A549 (cell line): ENCODE data around the gene AKAP6. TPM values are rescaled to one million over a fixed set of nuclear protein-coding genes. Genes with fewer than 3 reads are reported as not detected.

ENCODE experiments used
- ATAC-seq, 2 experiments: fragments of 200-7000 bp in 1 of 2; fragments of >200 bp in 1 of 2; cut with Nextera tagmentation in 1 of 2; cut with Tn5 transposase in 1 of 2; 3 replicates each; pipeline versions ENCODE4 v1.8.0 to v1.9.1; 2018 to 2020; ENCODE audit warnings: mild to moderate bottlenecking in 1 of 2, moderate library complexity in 1 of 2
- CTCF ChIA-PET: fragments of 300-600 bp; sonication (Branson Sonifier 250); formaldehyde crosslinking; extraction: SDS; loops from one replicate; lab custom pipeline; 2021; ENCODE audit warnings: antibody characterized with exemption, inconsistent platforms; lab: Yijun Ruan, JAX
- POLR2A ChIA-PET: fragments of 350-600 bp; formaldehyde crosslinking; extraction: SDS; loops from one replicate; lab custom pipeline; 2021; ENCODE audit warnings: antibody characterized with exemption, inconsistent platforms; lab: Yijun Ruan, JAX
- DNase-seq, 2 experiments: peaks; one replicate each; pipeline versions ENCODE4 v3.0.0 to v3.0.0-alpha.2; 2011 to 2016; ENCODE audit warnings: low read depth in 1 of 2, low spot score in 1 of 2
- FAIRE-seq: peaks from 2 replicates; lab custom pipeline; 2011; peaks lifted over from hg19 to GRCh38; lab: Jason Lieb, UNC
- H3K27ac ChIP-seq, 2 experiments: fragments of >200 bp; sonication (Bioruptor Twin); formaldehyde crosslinking; 3 replicates each; pipeline ENCODE4 v1.5.1; 2016 to 2017
- H3K4me1 ChIP-seq: fragments of >200 bp; sonication (Bioruptor Twin); formaldehyde crosslinking; 3 replicates; pipeline ENCODE4 v1.6.1; 2016
- H3K4me2 ChIP-seq: fragments of >200 bp; sonication (Bioruptor Twin); formaldehyde crosslinking; 3 replicates; pipeline ENCODE4 v1.6.1; 2016
- H3K4me3 ChIP-seq: fragments of >200 bp; sonication (Bioruptor Twin); formaldehyde crosslinking; 3 replicates; pipeline ENCODE4 v1.5.1; 2016
- H3K9me3 ChIP-seq: fragments of >200 bp; sonication (Bioruptor Twin); formaldehyde crosslinking; 3 replicates; pipeline ENCODE4 v1.6.1; 2016
- CBX8 ChIP-seq: fragments of 200-600 bp; sonication (generic); IDR thresholded peaks from 2 replicates; pipeline ENCODE4 v1.6.1; 2016
- CEBPB ChIP-seq, 2 experiments: fragments of >200 bp in 1 of 2; sonication (Bioruptor Twin) in 1 of 2; formaldehyde crosslinking in 1 of 2; IDR thresholded peaks; 2 replicates each; pipeline ENCODE4 v1.6.1; 2012 to 2016
- EHF ChIP-seq: fragments of 250-450 bp; sonication (Bioruptor Pico); IDR thresholded peaks from 2 replicates; pipeline ENCODE4 v1.5.0; 2020; ENCODE audit warnings: mild to moderate bottlenecking
- FOSB ChIP-seq: fragments of 250-450 bp; sonication (Bioruptor Pico); IDR thresholded peaks from 2 replicates; pipeline ENCODE4 v1.5.0; 2020; ENCODE audit warnings: mild to moderate bottlenecking, moderate library complexity
- HDAC2 ChIP-seq: fragments of 200-600 bp; sonication (generic); IDR thresholded peaks from 2 replicates; pipeline ENCODE4 v1.6.1; 2016
- HOXA7 ChIP-seq: fragments of 250-450 bp; sonication (Bioruptor Pico); IDR thresholded peaks from 2 replicates; pipeline ENCODE4 v1.5.0; 2020; ENCODE audit warnings: mild to moderate bottlenecking, moderate library complexity
- JUN ChIP-seq, 2 experiments: fragments of >200 bp; sonication (Bioruptor Twin); formaldehyde crosslinking; IDR thresholded peaks; 2 replicates in 1 of 2; 3 replicates in 1 of 2; pipeline ENCODE4 v1.6.1; 2016 to 2017
- KDM5A ChIP-seq: fragments of 200-600 bp; sonication (generic); IDR thresholded peaks from 2 replicates; pipeline ENCODE4 v1.6.1; 2016; ENCODE audit warnings: antibody characterized with exemption, mild to moderate bottlenecking
- MAZ ChIP-seq: fragments of 150-350 bp; IDR thresholded peaks from 2 replicates; pipeline ENCODE4 v1.6.1; 2014; ENCODE audit warnings: antibody characterized with exemption, low read depth, low read length, borderline replicate concordance
- NPAS2 ChIP-seq: fragments of 250-450 bp; sonication (Bioruptor Pico); IDR thresholded peaks from 2 replicates; pipeline ENCODE4 v1.8.0; 2022; ENCODE audit warnings: mild to moderate bottlenecking, moderate library complexity, borderline replicate concordance
- NR3C1 ChIP-seq: fragments of >200 bp; sonication (Bioruptor Twin); formaldehyde crosslinking; IDR thresholded peaks from 3 replicates; pipeline ENCODE4 v1.6.1; 2017
- POLR2A ChIP-seq: IDR thresholded peaks from 2 replicates; pipeline ENCODE4 v1.6.1; 2012; ENCODE audit warnings: mild to moderate bottlenecking, low read length
- RAD21 ChIP-seq, 2 experiments: fragments of >200 bp in 1 of 2; sonication (Bioruptor Twin) in 1 of 2; formaldehyde crosslinking in 1 of 2; IDR thresholded peaks in 1 of 2; conservative IDR thresholded peaks in 1 of 2; 2 replicates in 1 of 2; 3 replicates in 1 of 2; pipeline ENCODE4 v1.6.1; 2012 to 2018; ENCODE audit warnings: inconsistent platforms in 1 of 2
- TFCP2L1 ChIP-seq: fragments of 250-450 bp; sonication (Bioruptor Pico); IDR thresholded peaks from 2 replicates; pipeline ENCODE4 v1.5.0; 2021; ENCODE audit warnings: mild to moderate bottlenecking
- WGBS: methylation state at CpG from one replicate; pipeline ENCODE4 v1.1.6; 2017; ENCODE audit errors: missing lambda C conversion rate; 5-methylcytosine and 5-hydroxymethylcytosine counted together
- polyA plus RNA-seq, 4 experiments: library from polyadenylated mRNA; depleted of rRNA in 3 of 4; stranded (reverse); fragments of >200 nt; fragmentation: RNase III in 1 of 4; extraction: RNeasy Plus Mini Kit Qiagen cat#74134 plus additional on column Dnase treatment in 1 of 4; gene quantifications; 2 replicates in 3 of 4; 3 replicates in 1 of 4; pipeline ENCODE4 v1.2.3, GENCODE V29; 2011 to 2017
- TF ChIP-seq, protein P1 (sequence below): fragments of >200 bp; sonication (Bioruptor Twin); formaldehyde crosslinking; IDR thresholded peaks from 2 replicates; pipeline ENCODE4 v1.6.1; 2016
- TF ChIP-seq, protein P2 (sequence below): fragments of >200 bp; sonication (Bioruptor Twin); formaldehyde crosslinking; IDR thresholded peaks from 3 replicates; pipeline ENCODE4 v1.5.1; 2016
- TF ChIP-seq, protein P3 (sequence below): IDR thresholded peaks from 2 replicates; pipeline ENCODE4 v1.6.1; 2012
- TF ChIP-seq, protein P4 (sequence below): IDR thresholded peaks from 2 replicates; pipeline ENCODE4 v1.6.1; 2012; ENCODE audit warnings: low read depth, borderline replicate concordance
- TF ChIP-seq, protein P5 (sequence below): IDR thresholded peaks from 2 replicates; pipeline ENCODE4 v1.6.1; 2012
- TF ChIP-seq, protein P6 (sequence below): fragments of 450-650 bp; IDR thresholded peaks from 2 replicates; pipeline ENCODE4 v1.6.1; 2014; ENCODE audit warnings: antibody characterized with exemption

Gene AKAP6
- polyA plus RNA-seq, 2 of the 4 experiments (the other 2 are of a cell fraction), result 0.27 to 1.9 TPM

DNA sequence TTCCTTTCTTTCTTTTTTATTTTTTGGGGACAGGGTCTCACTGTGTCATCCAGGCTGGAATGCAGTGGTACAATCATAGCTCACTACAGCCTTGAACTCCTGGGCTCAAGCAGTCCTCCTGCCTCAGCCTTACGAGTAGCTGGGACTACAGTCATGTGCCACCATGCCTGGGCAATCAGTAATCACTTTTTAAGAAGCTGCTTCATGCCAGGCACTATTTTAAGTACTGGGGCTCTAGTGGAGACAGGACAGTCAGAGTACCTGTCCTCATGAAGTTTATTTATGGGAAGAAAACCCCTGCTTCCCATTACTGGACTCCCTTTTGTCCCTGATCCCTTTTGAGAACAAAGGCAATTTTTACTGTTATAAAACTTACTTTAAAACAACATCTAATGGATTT lies 485.6 kb downstream of the AKAP6 start (continued):
- TF ChIP-seq, protein P1, sequence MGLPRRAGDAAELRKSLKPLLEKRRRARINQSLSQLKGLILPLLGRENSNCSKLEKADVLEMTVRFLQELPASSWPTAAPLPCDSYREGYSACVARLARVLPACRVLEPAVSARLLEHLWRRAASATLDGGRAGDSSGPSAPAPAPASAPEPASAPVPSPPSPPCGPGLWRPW, result no peak
- TF ChIP-seq, protein P2, sequence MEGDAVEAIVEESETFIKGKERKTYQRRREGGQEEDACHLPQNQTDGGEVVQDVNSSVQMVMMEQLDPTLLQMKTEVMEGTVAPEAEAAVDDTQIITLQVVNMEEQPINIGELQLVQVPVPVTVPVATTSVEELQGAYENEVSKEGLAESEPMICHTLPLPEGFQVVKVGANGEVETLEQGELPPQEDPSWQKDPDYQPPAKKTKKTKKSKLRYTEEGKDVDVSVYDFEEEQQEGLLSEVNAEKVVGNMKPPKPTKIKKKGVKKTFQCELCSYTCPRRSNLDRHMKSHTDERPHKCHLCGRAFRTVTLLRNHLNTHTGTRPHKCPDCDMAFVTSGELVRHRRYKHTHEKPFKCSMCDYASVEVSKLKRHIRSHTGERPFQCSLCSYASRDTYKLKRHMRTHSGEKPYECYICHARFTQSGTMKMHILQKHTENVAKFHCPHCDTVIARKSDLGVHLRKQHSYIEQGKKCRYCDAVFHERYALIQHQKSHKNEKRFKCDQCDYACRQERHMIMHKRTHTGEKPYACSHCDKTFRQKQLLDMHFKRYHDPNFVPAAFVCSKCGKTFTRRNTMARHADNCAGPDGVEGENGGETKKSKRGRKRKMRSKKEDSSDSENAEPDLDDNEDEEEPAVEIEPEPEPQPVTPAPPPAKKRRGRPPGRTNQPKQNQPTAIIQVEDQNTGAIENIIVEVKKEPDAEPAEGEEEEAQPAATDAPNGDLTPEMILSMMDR, result no peak
- no peak for TF ChIP-seq NPAS2
- TF ChIP-seq, protein P3, sequence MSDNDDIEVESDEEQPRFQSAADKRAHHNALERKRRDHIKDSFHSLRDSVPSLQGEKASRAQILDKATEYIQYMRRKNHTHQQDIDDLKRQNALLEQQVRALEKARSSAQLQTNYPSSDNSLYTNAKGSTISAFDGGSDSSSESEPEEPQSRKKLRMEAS, result no peak

DNA sequence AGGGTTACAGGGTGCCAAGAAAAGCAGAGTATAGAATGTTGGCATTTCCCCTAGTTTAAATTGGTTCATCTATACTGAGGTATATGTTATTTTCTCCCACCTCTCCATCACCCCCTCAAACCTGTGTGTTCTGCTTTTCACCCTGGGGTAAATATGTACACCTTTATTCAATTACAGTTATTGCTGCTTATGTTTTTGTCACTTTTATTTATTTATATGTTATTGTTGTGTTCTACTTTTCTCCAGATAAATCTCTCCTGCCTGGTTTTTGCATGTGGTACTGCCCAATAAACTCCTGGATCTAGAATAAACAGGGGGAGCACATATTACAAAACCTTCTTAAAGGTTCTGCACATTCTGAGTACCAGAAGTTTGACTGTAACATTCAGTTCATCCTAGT lies 487.5 kb downstream of the AKAP6 start:
- no peak overlapping the region for H3K4me3 ChIP-seq
- no peak overlapping the region for H3K4me2 ChIP-seq
- no peak for FAIRE-seq
- no peaks in the 10 kb centered on the region for H3K4me1 ChIP-seq
- no peaks in the 10 kb centered on the region for H3K9me3 ChIP-seq
- H3K27ac ChIP-seq, result no peak overlapping the region
- no peak for ATAC-seq
- TF ChIP-seq FOSB (CRISPR knock-in tag) (no peak), CBX8 (no peak), NR3C1 (no peak), HDAC2 (no peak), HOXA7 (CRISPR knock-in tag) (no peak), TFCP2L1 (CRISPR knock-in tag) (no peak), RAD21 (conservative IDR thresholded peaks at IDR 0.05 in 1 of 2, IDR thresholded peaks at IDR 0.05 in 1 of 2) (no peak)
- TF ChIP-seq, all 56 proteins: peak for 0
- DNase-seq, result no peak
- POLR2A ChIA-PET, result no interaction called here
- CTCF ChIA-PET, result no interaction called here

DNA sequence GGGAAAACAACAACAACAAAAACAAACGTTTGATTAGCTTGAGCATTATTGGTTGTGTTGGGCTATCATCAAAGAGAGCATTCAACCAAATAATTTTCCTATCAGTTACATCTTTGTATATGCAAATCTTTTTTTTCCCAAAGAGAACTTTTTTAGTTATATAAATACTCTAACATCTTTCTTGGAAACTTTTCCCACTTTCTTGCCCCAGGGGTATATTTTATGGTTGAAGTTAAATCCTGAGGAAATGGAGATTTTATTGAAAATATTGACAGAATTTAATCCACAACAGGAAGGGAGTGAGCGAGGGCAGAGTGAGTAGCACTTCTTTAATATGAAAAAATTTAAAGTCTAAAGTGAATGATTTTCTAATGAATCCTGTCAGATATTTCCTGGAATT lies 488.7 kb downstream of the AKAP6 start:
- POLR2A ChIA-PET, result no interaction called here
- 6% methylated on average over 2 of the region's 2 CpGs for WGBS
- H3K27ac ChIP-seq, result no peak overlapping the region
- TF ChIP-seq, protein P4, sequence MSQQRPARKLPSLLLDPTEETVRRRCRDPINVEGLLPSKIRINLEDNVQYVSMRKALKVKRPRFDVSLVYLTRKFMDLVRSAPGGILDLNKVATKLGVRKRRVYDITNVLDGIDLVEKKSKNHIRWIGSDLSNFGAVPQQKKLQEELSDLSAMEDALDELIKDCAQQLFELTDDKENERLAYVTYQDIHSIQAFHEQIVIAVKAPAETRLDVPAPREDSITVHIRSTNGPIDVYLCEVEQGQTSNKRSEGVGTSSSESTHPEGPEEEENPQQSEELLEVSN, result no peak
- no peak for TF ChIP-seq JUN (IDR thresholded peaks at IDR 0.05)
- H3K4me3 ChIP-seq, result no peak overlapping the region
- CTCF ChIA-PET, result no interaction called here
- no peak overlapping the region for H3K4me2 ChIP-seq
- no peak for FAIRE-seq
- no peaks in the 10 kb centered on the region for H3K4me1 ChIP-seq
- no peaks in the 10 kb centered on the region for H3K9me3 ChIP-seq
- DNase-seq, result no peak
- no peak for ATAC-seq

DNA sequence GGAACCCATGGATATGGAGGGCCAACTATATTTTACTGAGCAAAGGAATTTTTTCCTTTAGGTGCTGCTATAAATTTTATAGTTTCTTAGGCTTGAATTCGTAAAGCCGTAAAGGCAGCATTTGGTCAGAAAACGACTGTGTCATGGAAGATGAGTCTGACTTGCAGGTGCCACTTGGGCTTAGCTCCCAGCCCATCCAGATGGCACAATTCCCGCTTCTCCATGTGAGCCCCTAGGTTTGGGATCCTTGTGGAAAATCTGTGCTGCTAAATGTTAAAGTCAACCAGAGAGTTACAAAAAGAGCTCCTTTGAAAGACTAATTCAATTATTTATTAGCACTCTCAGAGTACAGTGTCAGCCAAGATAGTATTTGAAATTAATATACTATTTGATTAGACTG lies 489.5 kb downstream of the AKAP6 start:
- Histone ChIP-seq H3K27ac (no peak overlapping the region), H3K4me1 (no peaks in the 10 kb centered on the region), H3K4me3 (no peak overlapping the region), H3K4me2 (no peak overlapping the region), H3K9me3 (no peaks in the 10 kb centered on the region)
- ChIA-PET POLR2A (no interaction called here), CTCF (no interaction called here)
- WGBS, result 50% methylated on average over 4 of the region's 4 CpGs
- TF ChIP-seq MAZ, result no peak
- TF ChIP-seq, protein P5, sequence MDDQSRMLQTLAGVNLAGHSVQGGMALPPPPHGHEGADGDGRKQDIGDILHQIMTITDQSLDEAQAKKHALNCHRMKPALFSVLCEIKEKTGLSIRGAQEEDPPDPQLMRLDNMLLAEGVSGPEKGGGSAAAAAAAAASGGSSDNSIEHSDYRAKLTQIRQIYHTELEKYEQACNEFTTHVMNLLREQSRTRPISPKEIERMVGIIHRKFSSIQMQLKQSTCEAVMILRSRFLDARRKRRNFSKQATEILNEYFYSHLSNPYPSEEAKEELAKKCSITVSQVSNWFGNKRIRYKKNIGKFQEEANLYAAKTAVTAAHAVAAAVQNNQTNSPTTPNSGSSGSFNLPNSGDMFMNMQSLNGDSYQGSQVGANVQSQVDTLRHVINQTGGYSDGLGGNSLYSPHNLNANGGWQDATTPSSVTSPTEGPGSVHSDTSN, result no peak
- TF ChIP-seq, protein P2, result no peak
- TF ChIP-seq KDM5A, result no peak
- TF ChIP-seq, protein P1, result no peak
- TF ChIP-seq POLR2A, result no peak
- TF ChIP-seq EHF (CRISPR knock-in tag), result no peak
- no peak for TF ChIP-seq CEBPB (IDR thresholded peaks at IDR 0.05)
- TF ChIP-seq, protein P6, sequence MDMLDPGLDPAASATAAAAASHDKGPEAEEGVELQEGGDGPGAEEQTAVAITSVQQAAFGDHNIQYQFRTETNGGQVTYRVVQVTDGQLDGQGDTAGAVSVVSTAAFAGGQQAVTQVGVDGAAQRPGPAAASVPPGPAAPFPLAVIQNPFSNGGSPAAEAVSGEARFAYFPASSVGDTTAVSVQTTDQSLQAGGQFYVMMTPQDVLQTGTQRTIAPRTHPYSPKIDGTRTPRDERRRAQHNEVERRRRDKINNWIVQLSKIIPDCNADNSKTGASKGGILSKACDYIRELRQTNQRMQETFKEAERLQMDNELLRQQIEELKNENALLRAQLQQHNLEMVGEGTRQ, result no peak
- no peak for TF ChIP-seq JUN (IDR thresholded peaks at IDR 0.05)
- DNase-seq, result no peak
- ATAC-seq, result no peak
- no peak for FAIRE-seq
